Measurements from ENCODE around the gene RNF180. TPM values are rescaled to one million over a fixed set of nuclear protein-coding genes. Genes with fewer than 3 reads are reported as not detected.
"Not testable (repeated sequence)": the region's sequence is repeated elsewhere in the genome, so short reads cannot be mapped to it uniquely, and the experiment has no call there.

The RNF180 gene
- total RNA-seq, 1 experiment from 2014 or later: 3.7 TPM

GRCh38 chr5:64214132-64214531 is 48.5 kb downstream of the RNF180 start:
- no peak for DNase-seq (ENCODE audit: low read depth, low spot score)
- in situ Hi-C loops (cut with HindIII; ENCODE audit: low pct_unique_long_range_greater_than_20kb, low sequenced_read_pairs): no loop called here

GRCh38 chr5:64221911-64222310 is 56.3 kb downstream of the RNF180 start:
- in situ Hi-C loops (cut with HindIII; ENCODE audit: low pct_unique_long_range_greater_than_20kb, low sequenced_read_pairs): no loop called here
- DNase-seq (ENCODE audit: low read depth, low spot score): no peak

- DNase-seq (ENCODE audit: low read depth, low spot score); in situ Hi-C loops (cut with HindIII; ENCODE audit: low pct_unique_long_range_greater_than_20kb, low sequenced_read_pairs): not testable (repeated sequence)
These were observed 59.8 kb downstream of the RNF180 start for GRCh38 chr5:64225286-64225981.

GRCh38 chr5:64227131-64227537 is 61.5 kb downstream of the RNF180 start:
- in situ Hi-C loops (cut with HindIII; ENCODE audit: low pct_unique_long_range_greater_than_20kb, low sequenced_read_pairs); DNase-seq (ENCODE audit: low read depth, low spot score): not testable (repeated sequence)

GRCh38 chr5:64229163-64229774 is 63.6 kb downstream of the RNF180 start:
- peak; percentile 58 for DNase-seq (ENCODE audit: low read depth, low spot score)

GRCh38 chr5:64260756-64261155 is 95.1 kb downstream of the RNF180 start:
- DNase-seq (ENCODE audit: low read depth, low spot score): no peak
- in situ Hi-C loops (cut with HindIII; ENCODE audit: low pct_unique_long_range_greater_than_20kb, low sequenced_read_pairs): no loop called here

More at GRCh38 chr5:64229163-64229774, 63.6 kb downstream of the RNF180 start:
- in situ Hi-C loops (cut with HindIII; ENCODE audit: low pct_unique_long_range_greater_than_20kb, low sequenced_read_pairs): no loop called here

- DNase-seq (ENCODE audit: low read depth, low spot score): no peak
- in situ Hi-C loops (cut with HindIII; ENCODE audit: low pct_unique_long_range_greater_than_20kb, low sequenced_read_pairs): no loop called here
These were observed 103.5 kb downstream of the RNF180 start for GRCh38 chr5:64269164-64269563.

GRCh38 chr5:64273276-64273675 is 107.6 kb downstream of the RNF180 start:
- DNase-seq (ENCODE audit: low read depth, low spot score): no peak
- in situ Hi-C loops (cut with HindIII; ENCODE audit: low pct_unique_long_range_greater_than_20kb, low sequenced_read_pairs): no loop called here

GRCh38 chr5:64285188-64286130 is 119.8 kb downstream of the RNF180 start:
- DNase-seq (ENCODE audit: low read depth, low spot score): no peak
- in situ Hi-C loops (cut with HindIII; ENCODE audit: low pct_unique_long_range_greater_than_20kb, low sequenced_read_pairs): no loop called here

GRCh38 chr5:64286381-64286780 is 120.7 kb downstream of the RNF180 start:
- DNase-seq (ENCODE audit: low read depth, low spot score): no peak
- in situ Hi-C loops (cut with HindIII; ENCODE audit: low pct_unique_long_range_greater_than_20kb, low sequenced_read_pairs): no loop called here

GRCh38 chr5:64288496-64288895 is 122.9 kb downstream of the RNF180 start:
- DNase-seq (ENCODE audit: low read depth, low spot score); in situ Hi-C loops (cut with HindIII; ENCODE audit: low pct_unique_long_range_greater_than_20kb, low sequenced_read_pairs): not testable (repeated sequence)

GRCh38 chr5:64292611-64293215 is 127.1 kb downstream of the RNF180 start:
- in situ Hi-C loops (cut with HindIII; ENCODE audit: low pct_unique_long_range_greater_than_20kb, low sequenced_read_pairs): no loop called here
- DNase-seq (ENCODE audit: low read depth, low spot score): no peak

- no peak for DNase-seq (ENCODE audit: low read depth, low spot score)
- in situ Hi-C loops (cut with HindIII; ENCODE audit: low pct_unique_long_range_greater_than_20kb, low sequenced_read_pairs): no loop called here
These were observed 129.5 kb downstream of the RNF180 start for GRCh38 chr5:64295101-64295500.

GRCh38 chr5:64298586-64298985 is 132.9 kb downstream of the RNF180 start:
- no peak for DNase-seq (ENCODE audit: low read depth, low spot score)
- in situ Hi-C loops (cut with HindIII; ENCODE audit: low pct_unique_long_range_greater_than_20kb, low sequenced_read_pairs): no loop called here

- in situ Hi-C loops (cut with HindIII; ENCODE audit: low pct_unique_long_range_greater_than_20kb, low sequenced_read_pairs): no loop called here
These were observed 134.2 kb downstream of the RNF180 start for GRCh38 chr5:64299805-64300204.

GRCh38 chr5:64301566-64301965 is 135.9 kb downstream of the RNF180 start:
- in situ Hi-C loops (cut with HindIII; ENCODE audit: low pct_unique_long_range_greater_than_20kb, low sequenced_read_pairs): no loop called here
- DNase-seq (ENCODE audit: low read depth, low spot score): no peak

More at GRCh38 chr5:64299805-64300204, 134.2 kb downstream of the RNF180 start:
- no peak for DNase-seq (ENCODE audit: low read depth, low spot score)

GRCh38 chr5:64308135-64308534 is 142.5 kb downstream of the RNF180 start:
- in situ Hi-C loops (cut with HindIII; ENCODE audit: low pct_unique_long_range_greater_than_20kb, low sequenced_read_pairs): no loop called here
- peak; percentile 50 for DNase-seq (ENCODE audit: low read depth, low spot score)

- DNase-seq (ENCODE audit: low read depth, low spot score): no peak
- in situ Hi-C loops (cut with HindIII; ENCODE audit: low pct_unique_long_range_greater_than_20kb, low sequenced_read_pairs): no loop called here
These were observed 146.8 kb downstream of the RNF180 start for GRCh38 chr5:64312491-64312890.
